Measurements from ENCODE around the gene ESF1.

ESF1 gene

GRCh38 chr20:13701486-13701885 is 83.2 kb downstream of the ESF1 start:
- no peak for DNase-seq (ENCODE audit: low read depth, low spot score)
- no peak for TF ChIP-seq CTCF (IDR thresholded peaks at IDR 0.05; ENCODE audit: low read depth, low read length)
- H3K4me3 ChIP-seq (ENCODE audit: low read depth, low read length) = no peak overlapping the region
- in situ Hi-C loops (cut with HindIII; ENCODE audit: low sequenced_read_pairs) = no loop called here

- DNase-seq (ENCODE audit: low read depth, low spot score) = no peak
- in situ Hi-C loops (cut with HindIII; ENCODE audit: low sequenced_read_pairs) = no loop called here
- no peak for TF ChIP-seq CTCF (IDR thresholded peaks at IDR 0.05; ENCODE audit: low read depth, low read length)
- H3K4me3 ChIP-seq (ENCODE audit: low read depth, low read length) = no peak overlapping the region
Measured at GRCh38 chr20:13700761-13701160, 84.0 kb downstream of the ESF1 start.

- H3K4me3 ChIP-seq (ENCODE audit: low read depth, low read length) = no peak overlapping the region
- no peak for TF ChIP-seq CTCF (IDR thresholded peaks at IDR 0.05; ENCODE audit: low read depth, low read length)
- in situ Hi-C loops (cut with HindIII; ENCODE audit: low sequenced_read_pairs) = no loop called here
- no peak for DNase-seq (ENCODE audit: low read depth, low spot score)
Measured at GRCh38 chr20:13694420-13695150, 90.1 kb downstream of the ESF1 start.

GRCh38 chr20:13692802-13693736 is 91.7 kb downstream of the ESF1 start:
- DNase-seq (ENCODE audit: low read depth, low spot score) = no peak
- TF ChIP-seq CTCF (IDR thresholded peaks at IDR 0.05; ENCODE audit: low read depth, low read length) = no peak
- in situ Hi-C loops (cut with HindIII; ENCODE audit: low sequenced_read_pairs) = no loop called here
- H3K4me3 ChIP-seq (ENCODE audit: low read depth, low read length) = no peak overlapping the region

- no peak for DNase-seq (ENCODE audit: low read depth, low spot score)
- in situ Hi-C loops (cut with HindIII; ENCODE audit: low sequenced_read_pairs) = no loop called here
- H3K4me3 ChIP-seq (ENCODE audit: low read depth, low read length) = no peak overlapping the region
- TF ChIP-seq CTCF (IDR thresholded peaks at IDR 0.05; ENCODE audit: low read depth, low read length) = no peak
Measured at GRCh38 chr20:13690943-13691342, 93.8 kb downstream of the ESF1 start.

GRCh38 chr20:13687815-13688214 is 96.9 kb downstream of the ESF1 start:
- TF ChIP-seq CTCF (IDR thresholded peaks at IDR 0.05; ENCODE audit: low read depth, low read length) = no peak
- no peak for DNase-seq (ENCODE audit: low read depth, low spot score)
- in situ Hi-C loops (cut with HindIII; ENCODE audit: low sequenced_read_pairs) = no loop called here
- H3K4me3 ChIP-seq (ENCODE audit: low read depth, low read length) = no peak overlapping the region

All from astrocyte of the spinal cord (primary cell).